ENCODE measurements around the gene PPP1R15A.
"Not testable (repeated sequence)": the region's sequence is repeated elsewhere in the genome, so short reads cannot be mapped to it uniquely, and the experiment has no call there.

PPP1R15A gene

DNA sequence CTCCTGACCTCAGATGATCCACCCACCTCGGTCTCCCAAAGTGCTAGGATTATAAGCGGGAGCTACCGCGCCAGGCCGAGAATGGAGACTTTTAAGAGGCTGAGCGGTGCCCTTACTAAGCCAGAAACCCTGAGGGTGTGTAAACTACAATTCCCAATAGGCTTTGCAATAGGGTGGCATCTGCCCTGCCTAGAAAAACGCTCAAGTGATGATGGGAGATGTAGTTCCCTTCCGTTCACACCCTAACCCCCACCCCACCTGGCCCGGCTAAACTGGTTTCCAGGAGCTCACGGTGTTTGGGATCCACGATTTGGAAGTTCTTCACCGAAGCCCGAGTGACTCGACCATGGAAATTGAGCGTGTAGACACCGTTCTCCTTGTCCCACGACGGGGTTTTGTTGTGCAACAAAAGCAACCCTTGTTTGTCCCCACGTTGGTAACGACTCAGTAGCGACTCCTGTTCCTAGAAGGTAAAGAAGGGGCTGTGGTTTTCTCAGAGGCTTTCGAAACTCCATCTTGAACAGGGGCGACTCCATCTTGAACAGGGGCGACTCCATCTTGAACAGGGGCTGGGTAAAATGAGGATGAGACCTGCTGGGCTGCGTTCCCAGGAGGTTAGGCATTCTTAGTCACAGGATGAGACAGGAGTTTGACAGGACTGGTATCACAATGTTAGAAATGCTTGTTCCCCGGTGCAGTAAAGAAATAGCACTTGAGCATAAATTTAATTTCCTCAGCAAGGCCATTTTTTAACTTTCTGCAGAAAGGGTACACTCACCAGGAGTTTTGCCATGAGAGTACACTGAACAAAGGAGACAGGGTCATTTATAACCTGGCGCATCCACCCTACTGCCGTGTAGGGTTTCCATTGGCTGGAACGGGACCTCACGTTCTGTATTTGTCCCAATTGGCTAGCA lies 9.8 kb downstream of the PPP1R15A start:
- DNase-seq: no peak

DNA sequence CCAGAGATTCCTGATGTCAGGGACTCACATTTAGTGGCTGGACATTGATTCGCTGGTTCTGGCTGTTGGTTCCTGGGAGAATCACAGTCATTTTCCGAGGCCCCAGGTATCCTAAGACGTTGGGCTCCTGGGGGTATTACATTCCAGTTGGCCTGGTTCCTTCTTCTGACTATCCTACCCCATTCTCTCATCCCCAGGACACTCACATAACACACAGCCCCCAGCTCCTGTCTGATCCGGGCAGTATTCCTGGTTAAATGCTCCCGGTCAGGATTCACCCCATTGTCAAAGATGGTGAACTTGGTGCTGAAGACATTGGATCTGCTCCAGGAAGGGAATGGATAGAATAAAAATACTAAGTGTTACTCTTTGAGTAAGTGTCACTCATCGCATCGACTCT lies 11.5 kb downstream of the PPP1R15A start:
- no peak for DNase-seq

DNA sequence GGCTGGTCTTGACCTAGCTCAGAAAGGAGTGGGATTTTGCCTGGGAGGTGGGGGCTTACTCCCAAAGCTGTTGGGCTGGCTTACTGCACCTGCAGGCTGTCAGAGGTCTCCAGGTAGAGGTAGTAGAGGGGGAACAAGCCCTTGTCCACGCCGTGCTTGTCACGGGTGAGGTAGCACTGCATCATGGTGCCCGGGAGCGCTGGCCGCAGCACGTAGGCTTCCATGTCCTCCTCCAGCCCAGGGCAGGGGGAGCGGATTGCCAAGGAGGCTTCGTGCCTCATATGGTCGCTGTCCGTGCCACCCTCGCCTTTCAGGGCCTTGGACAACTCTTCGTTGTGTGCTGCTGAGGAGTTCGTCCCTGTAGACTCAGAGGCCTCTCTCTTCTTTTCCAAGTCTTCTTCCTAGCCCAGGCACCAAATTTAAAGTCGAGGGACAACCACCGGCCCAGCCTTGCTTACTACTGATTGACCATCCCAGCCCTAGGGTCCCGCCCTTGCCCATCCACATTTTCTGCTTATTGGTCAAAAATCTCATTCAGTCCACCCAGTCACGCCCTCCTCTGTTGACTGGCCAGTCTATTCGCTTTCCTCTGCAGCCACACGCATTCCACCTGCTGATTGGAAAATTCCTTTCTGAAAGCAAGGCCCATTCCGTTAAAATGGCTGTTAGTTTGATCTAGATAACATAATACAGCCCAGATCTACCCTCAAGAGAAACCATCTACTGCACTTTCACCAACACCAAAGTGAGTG lies 15.8 kb downstream of the PPP1R15A start:
- no peak for DNase-seq

DNA sequence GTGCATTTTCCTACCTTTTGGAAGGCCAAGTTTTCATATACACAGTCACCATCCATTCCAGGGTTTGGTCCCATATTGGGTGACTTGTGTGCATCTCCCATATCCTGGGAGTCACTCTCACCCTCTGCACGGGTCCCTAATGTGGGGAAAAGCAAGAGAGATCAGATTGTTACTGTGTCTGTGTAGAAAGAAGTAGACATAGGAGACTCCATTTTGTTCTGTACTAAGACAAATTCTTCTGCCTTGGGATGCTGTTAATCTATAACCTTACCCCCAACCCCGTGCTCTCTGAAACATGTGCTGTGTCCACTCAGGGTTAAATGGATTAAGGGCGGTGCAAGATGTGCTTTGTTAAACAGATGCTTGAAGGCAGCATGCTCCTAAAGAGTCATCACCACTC lies 17.3 kb downstream of the PPP1R15A start:
- not testable (repeated sequence) for DNase-seq

DNA sequence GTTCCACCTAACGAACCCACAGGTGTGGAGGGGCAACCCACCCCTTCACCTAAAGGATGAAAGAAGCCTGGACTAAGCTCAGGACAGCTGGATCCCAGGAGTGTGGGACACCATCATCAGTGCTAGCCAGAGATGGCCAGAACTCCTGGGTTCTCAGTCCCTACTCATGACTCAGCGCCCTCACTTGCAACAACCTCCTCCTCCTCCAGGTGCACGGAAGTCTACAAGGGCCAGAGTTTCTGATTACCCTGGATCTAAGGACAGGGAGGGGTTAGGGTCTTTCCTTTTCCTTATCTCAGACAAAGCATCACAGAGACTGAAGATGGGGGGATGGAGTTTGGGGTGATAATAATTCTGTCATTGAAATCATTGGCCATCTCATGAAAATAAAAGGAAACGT lies 18.3 kb downstream of the PPP1R15A start:
- DNase-seq: no peak

DNA sequence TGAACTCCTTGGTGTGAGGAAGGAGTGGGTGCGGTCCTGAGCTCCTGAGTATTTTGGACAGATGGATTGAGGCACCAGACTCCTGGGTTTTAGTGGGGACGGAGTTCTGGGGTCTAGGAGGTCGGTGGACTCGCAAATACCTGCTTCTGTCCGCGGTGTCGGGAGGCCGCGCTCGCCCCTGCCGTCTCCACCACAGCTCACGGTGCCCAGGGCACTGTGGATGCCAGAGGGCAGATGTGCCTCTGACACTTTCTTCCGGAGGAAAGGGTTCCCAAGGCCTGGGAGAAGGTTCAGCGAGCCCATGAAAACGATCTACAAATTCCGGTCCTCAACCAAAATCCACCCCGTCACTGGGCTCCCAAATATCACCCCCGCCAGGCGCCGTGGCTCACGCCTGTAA lies 23.0 kb downstream of the PPP1R15A start:
- no peak for DNase-seq

DNA sequence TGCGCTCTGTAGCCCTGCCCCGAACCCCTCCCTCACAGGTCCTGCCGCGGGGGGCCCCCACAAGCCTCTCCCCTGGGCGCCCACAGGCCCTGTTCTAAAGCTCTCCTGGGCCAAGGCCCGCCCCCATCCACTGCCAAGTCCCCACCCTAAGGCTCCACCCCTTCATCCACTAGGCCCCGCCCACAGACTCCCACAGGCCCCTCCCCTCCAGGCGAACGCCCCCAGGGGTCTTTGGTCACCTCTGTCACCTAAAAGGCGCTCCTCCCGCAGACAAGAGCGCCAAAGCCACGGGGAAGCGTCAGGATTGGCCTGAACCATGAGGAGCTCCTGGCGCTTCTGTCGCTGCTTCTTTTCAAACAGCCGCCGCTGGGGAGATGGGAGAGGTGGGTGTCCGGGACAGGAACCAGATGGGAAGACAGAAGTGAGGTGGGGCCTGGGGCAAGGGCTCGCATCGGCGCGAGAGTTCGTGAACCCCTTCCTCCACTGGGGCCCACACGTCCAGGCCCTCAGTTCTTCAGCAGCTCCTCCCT lies 24.0 kb downstream of the PPP1R15A start:
- no peak for DNase-seq

DNA sequence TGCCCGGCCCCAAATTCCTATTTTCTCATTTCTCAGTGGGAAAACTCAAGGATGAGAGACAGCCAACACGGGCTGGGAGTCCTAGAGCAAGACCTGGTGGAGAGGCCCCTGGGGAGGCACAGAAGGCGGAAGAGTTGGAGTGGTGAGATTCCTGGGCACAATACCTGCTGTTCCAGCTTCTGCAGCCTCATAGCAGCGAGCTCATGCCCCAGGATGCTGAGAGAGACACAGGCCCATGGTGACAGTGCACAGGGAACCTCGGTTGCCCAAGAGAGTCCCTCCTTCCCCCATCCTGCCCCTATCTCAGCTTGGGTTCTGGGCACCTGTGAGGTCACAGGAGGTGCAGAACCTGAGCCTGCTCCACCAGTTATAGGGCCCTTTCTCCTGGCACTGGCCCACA lies 25.0 kb downstream of the PPP1R15A start:
- no peak for DNase-seq

DNA sequence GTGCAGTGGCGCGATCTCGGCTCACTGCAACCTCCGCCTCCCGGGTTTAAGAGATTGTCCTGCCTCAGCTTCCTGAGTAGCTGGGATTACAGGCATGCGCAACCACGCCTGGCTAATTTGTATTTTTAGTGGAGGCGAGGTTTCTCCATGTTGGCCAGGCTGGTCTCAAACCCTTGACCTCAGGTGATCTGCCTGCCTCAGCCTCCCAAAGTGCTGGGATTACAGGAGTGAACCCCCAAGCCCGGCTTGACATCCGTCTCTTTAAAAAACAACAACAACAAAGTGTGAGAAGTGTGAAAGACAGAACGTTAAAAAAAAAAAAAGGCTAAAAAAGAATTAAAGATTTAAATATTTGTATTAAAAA lies 27.1 kb downstream of the PPP1R15A start:
- not testable (repeated sequence) for DNase-seq

DNA sequence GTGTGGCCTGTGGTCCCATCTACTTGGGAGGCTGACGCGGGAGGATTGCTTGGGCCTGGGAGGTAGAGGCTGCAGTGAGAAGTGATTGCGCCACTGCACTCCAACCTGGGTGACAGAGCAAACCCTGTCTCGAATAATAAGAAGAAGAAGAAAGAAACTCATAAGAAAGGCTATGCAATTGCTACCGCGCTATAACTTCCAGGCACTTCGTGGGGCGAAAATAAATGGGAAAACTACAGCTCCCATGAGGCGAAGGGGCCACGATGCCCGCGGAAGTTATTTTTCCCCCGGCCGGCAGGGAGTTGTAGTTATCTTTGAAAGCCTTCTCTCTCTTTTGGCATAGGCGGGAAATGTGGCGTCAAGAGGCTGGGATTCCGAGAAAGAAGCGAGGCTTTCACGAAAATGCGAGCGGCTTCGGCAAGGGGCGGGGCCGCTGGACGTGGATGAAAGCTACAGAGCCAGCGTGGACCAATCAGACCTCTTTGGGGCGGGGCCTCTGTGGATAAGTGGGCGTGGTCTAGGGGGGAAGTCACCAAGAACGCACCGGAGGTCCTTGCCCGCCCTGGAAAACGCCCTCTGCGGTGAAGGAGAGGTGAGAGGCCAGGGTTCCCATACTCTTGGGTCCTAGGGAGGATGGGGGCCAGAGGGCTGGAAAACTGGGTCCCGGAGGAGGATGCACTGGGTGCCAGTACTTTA lies 27.7 kb downstream of the PPP1R15A start, which contains the start of gene NUCB1:
TSS of gene NUCB1 (plus strand) at position 532 of the 696 bp plus-strand sequence. CDS start 485 bp downstream, outside the sequence.
- DNase-seq: peak; percentile 71

DNA sequence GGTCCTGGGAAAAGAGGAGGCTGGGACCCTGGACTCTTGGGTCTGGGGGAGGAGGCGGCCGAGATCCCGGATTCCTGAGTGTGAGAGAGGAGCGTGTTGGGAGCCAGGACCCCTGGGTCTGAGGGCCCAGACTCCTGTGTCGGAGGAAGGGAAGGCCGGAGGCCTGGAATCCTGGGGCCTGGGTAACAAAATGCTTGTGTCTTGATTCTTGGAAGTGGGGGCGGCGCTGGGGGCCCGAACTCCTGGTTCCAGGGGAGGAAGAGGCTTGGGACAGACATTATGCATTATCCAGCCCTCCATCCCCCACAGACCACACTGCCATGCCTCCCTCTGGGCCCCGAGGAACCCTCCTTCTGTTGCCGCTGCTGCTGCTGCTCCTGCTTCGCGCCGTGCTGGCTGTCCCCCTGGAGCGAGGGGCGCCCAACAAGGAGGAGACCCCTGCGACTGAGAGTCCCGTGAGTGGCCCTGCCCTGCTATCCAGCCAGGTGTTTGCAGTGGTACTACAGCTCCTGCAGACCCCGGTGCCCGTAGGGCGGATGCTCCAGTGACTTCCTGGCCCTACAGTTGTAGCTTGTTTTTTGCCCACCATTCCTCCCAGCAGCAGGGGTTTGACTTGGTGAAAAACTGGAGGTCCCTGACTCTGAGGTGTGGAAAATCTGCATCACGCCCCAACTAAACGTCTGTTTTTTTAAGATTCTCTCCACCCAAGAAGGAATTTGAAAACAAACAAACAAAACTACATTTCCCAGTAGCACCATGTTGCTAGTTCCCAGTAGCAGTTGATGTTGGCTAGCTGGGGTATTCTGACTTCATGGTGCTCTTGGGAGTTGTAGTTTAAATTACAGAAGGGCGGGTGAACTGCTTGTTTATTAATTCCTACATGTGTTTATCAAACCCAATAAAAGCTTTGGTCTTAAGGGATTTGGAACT lies 28.5 kb downstream of the PPP1R15A start:
- no peak for DNase-seq

DNA sequence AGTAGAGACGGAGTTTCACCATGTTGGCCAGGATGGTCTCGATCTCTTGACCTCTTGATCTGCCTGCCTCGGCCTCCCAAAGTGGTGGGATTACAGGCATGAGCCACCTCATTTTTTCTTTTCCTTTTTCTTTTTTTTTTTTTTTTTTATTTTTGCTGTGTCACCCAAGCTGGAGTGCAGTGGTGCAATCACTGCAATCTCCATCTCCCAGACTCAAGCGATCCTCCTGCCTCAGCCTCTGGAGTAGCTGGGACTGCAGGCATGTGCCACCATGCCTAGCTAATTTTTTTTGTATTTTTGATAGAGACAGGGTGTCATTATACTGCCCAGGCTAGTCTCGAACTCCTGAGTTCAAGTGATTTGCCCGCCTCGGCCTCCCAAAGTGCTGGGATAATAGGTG lies 30.1 kb downstream of the PPP1R15A start:
- DNase-seq: not testable (repeated sequence)

DNA sequence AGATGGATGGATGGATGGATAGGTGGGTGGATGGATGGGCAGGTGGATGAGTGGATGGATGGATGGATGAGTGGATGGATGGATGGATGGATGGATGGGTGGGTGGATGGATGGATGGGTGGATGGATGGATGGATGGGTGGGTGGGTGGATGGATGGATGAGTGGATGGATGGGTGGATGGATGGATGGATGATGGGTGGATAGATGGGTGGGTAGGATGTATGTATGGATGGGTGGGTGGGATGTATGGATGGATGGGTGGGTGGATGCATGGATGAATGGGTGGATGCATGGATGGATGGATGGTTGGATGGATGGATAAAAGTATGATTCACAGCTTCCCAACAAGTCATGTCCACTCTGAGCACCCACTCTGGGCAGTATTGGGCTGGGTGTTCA lies 31.6 kb downstream of the PPP1R15A start:
- DNase-seq: not testable (repeated sequence)

DNA sequence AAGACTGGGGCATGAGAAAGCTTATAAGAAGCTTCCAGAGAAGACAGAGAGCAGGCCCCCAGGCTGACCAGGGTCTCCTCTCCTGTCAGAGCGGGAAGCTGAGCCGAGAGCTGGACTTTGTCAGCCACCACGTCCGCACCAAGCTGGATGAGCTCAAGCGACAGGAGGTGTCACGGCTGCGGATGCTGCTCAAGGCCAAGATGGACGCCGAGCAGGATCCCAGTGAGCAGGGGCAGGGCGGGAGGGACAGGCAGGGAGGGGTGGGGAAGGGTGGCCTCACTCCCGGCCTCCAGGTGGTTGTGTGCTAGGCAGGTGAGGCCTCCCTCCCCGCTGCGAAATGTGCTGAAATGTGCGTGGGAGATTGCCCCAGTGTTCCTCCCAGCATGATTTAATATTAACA lies 33.4 kb downstream of the PPP1R15A start:
- no peak for DNase-seq

DNA sequence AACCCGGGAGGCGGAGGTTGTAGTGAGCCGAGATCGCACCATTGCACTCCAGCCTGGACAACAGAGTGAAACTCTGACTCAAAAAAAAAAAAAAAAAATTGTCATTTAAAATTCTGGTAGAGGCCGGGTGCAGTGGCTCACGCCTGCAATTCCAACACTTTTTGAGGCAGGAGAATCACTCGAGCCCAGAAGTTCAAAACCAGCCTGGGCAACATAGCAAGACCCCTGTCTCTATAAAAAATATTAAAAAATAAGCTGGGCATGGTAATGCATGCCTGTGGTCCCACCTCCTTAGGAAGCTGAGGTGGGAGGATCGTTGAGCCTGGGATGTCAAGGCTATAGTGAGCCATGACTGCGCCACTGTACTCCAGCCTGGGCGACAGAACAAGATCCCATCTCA lies 34.1 kb downstream of the PPP1R15A start:
- DNase-seq: no peak

DNA sequence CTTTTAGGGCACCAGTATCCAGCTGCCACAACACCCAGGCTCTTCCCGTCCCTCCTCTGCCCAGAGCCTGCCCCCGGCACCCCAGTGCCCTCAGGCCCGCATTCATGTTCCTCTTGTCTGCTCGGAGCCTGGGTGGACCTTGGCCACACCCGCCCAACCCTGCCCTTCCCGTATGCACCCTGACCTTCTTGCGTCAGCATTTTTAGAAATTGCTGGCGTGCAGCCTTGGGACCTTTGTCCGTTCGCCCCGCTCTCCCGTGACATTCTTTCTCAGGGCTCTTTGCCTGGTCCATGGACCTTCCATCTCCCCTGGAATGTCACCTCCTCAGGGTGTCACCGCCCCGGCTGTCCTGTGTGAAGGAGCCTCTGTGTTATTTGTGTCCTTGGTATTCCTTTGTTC lies 35.5 kb downstream of the PPP1R15A start:
- no peak for DNase-seq

DNA sequence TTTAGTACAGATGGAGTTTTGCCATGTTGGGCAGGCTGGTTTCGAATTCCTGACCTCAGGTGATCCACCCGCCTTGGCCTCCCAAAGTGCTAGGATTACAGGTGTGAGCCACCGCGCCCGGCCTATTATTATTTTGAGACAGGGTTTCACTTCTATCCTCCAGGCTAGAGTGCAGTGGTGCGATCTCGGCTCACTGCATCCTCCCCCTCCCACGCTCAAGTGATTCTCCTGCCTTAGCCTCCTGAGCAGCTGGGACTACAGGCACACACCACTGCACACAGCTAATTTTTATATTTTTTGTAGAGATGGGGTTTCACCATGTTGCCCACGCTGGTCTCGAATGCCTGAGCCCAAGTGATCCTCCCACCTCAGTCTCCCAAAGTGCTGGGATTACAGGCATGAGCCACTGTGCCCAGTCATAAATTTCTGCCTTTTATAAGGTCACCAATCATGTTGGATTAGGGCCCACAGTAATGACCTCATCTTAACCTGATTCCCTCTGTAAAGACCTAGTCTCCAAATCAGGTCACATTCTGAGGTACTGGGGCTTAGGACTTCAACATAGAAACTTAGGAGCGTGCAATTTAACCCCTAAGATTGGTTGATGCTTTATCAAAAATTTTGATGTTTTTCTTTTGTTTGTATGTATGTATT lies 37.3 kb downstream of the PPP1R15A start:
- not testable (repeated sequence) for DNase-seq

DNA sequence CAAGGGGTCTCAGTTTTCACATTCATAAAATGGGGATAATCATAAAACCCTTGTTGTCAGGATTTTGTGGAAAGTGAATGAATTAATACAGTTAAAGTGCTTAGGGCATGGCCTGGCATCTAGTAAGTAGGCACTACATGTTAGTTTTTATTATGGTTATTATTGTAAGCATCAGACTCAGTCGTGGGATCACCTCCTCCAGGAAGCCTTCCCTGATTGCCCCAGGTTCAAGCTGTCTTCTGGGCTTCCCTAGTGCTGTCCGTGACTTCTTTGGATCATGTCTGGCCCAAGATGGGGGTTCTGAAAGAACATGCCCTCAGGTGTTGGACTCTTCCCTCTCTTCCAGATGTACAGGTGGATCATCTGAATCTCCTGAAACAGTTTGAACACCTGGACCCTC lies 38.6 kb downstream of the PPP1R15A start:
- no peak for DNase-seq

DNA sequence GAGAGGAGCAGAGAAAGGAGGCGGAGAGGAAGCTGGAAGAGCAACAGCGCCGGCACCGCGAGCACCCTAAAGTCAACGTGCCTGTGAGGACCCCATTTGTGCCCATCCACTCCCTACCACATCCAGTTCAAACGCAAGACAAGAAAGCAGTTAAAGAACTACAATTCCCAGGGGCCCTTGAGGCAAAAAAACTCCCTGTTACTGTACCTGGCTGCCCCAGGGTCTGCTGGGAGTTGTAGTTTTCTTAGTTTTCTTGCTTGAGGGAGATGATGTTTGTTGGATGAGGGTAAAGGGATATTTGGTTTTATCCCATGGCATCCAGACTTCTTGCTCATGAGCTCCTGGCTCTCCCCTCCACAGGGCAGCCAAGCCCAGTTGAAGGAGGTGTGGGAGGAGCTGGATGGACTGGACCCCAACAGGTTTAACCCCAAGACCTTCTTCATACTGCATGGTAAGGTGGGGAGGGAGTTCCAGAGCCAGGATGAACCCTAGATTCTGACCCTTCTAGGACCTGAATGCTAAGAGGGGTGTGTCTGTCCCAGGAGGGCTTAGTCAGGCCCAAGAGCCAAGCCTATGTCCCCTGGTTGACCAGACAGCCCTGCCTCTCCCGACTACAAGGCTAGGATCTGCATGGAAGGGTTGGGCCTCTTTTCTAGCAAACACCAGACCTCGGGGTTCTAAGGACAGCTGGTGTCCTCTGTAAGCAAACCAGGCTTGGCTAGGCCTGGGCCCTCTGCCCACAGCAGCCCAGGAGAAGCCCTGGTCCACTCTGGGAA lies 41.1 kb downstream of the PPP1R15A start:
- DNase-seq: no peak

DNA sequence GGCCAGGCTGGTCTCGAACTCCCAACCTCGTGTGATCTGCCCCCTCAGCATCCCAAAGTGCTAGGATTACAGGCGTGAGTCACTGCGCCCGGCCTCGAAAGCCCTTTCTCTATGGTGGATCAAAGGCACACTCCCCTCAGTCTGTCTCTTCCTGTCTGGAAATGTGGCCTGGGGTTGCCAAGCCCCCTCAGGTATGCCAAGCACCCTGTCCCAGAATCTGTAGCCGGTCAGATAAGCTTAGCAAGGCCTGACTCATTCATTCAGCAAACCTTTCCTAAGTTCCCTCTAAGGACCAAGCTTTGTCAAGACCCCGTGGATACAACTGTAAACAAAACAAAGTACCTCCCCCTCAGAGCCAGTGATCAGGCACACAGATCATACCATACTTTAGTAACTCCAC lies 42.0 kb downstream of the PPP1R15A start:
- DNase-seq: no peak

DNA sequence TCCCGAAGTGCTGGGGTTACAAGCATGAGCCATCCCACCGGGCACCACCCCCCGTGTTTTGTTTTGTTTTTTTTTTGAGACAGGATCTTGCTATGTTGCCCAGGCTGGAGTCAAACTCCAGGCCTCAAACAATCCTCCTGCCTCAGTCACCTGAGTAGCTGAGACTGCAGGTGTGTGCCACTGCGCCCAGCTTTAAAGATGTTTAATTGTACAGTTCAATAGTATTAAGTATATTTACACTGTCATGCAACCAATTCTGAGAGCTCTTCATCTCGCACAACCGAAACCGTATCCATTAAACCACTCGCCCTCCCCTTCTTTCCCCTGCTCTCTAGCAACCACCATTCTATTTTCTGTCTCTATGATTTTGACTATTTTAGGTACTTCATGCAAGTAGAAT lies 43.5 kb downstream of the PPP1R15A start:
- no peak for DNase-seq
